SK-MEL-5 (cell line): ENCODE measurements around the gene DPF3. TPM values are rescaled to one million over a fixed set of nuclear protein-coding genes. Genes with fewer than 3 reads are reported as not detected.
A peak's percentile ranks its signal among the peaks of the same experiment; 100 is the strongest.

Experiments used
- DNase-seq: peaks from one replicate; pipeline ENCODE4 v3.0.0-alpha.2; 2016; ENCODE audit warnings: low read depth, low spot score
- in situ Hi-C: cut with HindIII; loops from 2 replicates; pipeline ENCODE4 v1.10.0; 2016; ENCODE audit warnings: low sequenced_read_pairs, high pct_unique_total_duplicates, low pct_unique_long_range_greater_than_20kb
- total RNA-seq: library from RNA; depleted of rRNA; stranded (reverse); fragments of >200 nt; shearing (Covaris generic); gene quantifications from 2 replicates; pipeline ENCODE4 v1.2.3, GENCODE V29; 2014

DPF3 gene
- total RNA-seq, 1 experiment from 2014 or later, result 1.3 TPM

DNA sequence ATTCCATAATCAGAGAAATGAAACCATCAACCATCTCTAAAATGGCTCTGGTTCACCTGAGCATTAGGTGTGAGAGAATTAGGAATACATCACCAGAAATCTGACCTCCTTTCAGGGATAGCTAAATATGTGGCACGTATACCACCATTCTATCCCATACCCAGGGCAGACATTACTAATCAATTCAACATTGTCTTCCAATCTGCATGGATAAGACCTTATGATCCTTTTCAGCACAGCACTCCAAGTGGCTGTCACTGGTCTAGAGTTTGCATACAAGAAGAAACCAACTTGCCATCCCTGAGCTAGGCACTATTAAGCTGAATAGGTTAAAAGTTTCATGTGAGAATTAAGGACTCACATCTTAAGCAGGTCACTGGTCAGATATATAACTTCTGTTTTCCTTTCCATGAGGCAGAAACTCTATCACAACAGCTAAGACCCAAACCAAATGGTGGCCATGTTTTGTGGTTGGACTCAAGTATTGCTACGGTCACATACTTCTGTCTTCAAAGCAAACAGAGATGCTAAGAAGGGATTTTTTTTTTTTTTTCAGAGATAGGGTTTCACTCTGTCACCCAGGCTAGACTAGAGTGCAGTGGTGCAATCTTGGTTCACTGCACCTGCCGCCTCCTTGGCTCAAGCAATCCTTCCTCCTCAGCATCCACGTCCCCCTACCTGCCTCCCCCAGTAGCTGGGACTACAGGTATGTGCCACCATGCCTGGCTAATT lies 249.0 kb downstream of the DPF3 start:
- DNase-seq, result peak; percentile 13
- in situ Hi-C loops, result no loop called here

DNA sequence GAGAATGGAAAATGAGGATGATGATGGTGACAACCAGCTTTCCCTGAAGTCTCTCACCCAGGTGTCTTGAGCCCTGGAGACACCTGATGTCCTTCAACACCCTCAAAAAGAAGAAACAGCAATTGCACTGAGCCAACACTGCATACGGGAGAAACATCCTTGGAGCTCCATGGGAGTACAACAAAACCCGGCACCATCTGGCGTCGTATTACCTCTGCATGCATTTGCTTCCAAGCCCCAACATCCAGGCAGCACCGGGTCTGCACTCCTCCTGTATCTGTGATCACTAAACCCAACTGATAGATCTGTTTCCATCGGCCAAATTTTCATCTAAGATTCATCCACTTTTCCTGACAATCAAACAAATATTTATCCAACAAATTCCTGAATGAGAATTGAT lies 249.9 kb downstream of the DPF3 start:
- in situ Hi-C loops, result no loop called here
- DNase-seq, result no peak

DNA sequence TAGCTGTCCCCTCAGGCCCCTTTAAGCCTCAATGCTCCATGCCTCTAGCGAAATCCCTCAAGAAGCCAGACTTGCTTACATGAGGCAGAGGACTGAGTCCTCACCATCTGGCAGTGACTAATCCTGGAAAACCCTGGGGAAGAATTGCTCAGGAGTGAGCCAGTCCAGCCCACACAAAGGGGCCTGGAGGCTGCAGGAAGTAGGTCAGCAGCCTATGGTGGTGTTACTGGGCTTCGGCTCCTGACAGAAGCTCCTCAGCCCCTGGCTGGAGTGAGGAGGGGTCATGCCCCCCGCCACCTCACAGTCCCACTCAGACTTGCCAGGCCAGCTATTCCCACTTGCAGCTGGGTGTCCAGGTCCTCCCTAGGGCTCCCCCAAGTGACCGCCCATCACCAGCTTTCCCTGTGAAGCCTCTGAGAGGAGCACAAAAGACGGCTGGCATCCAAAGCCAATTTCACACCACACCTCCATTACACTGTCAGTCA lies 250.5 kb downstream of the DPF3 start:
- DNase-seq, result peak; percentile 10
- in situ Hi-C loops, result no loop called here

DNA sequence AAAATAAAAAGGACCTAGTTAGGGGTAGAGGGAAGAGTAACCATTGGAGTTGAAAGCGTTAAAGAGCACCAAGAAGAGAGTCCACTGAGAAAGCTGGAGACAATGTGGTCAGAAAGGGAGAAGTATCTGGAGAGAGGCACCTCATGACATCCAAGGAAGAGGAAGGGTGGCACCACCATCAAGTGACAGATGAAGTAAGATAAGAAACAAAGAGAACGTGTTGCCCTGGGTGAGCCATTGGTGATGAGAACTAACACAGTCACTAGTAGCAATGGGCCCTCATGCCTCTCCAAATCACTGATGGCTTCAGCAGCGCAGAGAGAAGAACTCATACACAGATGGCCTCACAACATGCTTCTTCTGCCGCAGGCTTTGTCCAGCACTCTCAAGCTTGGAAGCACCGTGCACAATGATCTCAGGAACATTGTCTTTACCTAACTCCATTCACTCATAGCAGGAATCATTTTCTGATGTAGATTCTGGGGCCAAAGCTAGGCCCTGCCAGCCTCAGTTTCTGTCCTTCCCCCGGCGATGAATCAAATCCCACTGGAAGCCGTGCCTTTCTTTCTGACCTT lies 252.9 kb downstream of the DPF3 start:
- DNase-seq, result no peak
- in situ Hi-C loops, result no loop called here

DNA sequence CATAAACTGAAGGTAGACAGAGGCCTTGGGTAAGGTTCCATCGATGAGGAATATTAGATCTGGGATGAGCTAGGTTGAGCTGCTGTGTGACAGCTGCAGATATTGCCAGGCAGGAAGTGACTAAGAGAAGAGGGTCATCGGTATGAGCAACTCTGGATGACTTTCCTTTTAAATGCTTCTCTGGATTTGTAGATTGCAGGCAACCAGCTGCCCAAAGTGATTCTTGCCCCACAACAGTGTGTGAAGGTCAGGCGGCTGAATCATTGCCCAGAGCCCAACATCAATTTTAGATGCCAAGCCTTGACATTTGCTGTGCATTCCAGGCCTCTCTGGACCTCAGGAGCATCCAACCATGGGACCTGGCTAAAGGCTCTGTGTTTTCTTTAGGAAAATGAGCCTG lies 255.9 kb downstream of the DPF3 start:
- in situ Hi-C loops, result no loop called here
- DNase-seq, result no peak

DNA sequence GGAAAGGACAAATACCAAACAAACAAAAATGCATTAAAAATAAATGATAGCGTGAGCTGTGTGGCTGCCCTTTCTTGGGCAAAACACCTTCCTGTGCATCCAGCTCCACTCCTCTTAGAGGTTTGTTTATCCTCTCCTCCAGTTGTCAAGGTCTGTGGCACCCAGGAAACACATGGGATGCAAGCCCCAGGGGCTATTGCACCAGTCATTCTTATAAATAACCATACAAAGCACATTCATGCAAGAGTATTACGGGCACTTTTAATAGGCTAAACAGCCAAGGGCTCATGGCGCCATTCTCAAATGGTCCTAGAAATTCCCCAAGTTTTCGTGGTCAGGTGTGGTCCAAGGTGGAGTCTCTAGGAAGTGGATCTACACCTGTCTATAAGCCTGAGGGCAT lies 257.0 kb downstream of the DPF3 start:
- in situ Hi-C loops, result no loop called here
- DNase-seq, result no peak

DNA sequence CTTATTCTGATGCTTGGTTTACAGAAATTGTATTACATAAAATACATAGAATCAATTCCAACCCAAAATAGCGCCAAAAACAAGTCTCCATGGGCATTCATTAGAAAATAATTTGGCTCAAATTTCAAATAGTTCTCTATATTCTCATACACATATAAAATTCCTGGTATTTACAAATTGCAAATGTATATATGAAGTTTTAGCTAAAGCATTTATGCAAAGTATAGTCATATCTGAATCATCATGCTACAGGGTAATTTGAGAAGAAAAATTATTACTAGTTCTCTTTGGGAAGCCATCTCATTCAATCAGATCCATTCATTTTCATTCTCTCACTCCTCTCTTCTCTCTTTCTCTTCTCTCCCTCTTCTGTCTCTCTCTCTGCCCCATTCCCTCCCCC lies 257.8 kb downstream of the DPF3 start:
- no peak for DNase-seq
- in situ Hi-C loops, result no loop called here

DNA sequence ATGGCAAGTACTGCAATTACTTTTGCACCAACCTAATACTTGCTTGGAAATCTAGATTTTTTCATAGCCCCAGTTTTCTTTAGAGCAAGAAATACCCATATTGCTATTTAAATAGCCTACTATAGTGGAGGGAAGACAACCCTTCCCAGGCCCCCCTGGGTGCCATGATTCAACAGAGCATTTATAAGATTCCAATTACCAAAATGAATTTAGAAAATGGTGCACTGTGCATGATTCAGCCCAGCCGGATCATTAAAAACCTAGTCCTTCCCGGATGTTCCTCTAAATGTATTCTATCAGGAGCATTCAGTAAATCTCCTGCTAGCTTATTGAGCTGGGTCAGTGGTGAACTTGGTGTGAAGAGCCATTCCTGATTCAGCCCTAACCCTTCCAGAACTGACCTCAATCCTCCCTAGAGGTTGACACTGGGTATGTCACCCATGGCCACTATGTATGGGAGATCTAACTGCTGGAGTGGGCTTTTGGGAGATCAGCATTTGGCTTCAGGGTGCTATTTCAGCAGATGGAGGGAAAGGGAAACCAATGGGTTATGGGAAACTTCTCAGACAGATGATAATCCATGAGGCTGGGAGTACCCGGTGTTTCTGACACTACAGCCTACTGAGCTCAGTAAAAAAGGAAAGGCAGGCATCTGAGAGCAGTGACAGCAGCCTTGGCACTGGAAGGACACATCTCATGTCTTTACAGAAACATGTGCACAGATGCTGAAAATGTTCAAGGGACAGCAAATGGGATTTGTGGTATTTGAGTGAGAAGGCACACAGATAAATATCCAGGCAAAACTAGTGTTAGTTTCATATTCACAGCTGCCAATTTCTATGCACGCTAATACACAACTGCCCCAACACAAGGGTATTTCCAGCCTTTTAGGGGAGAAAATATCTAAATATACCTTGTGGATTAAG lies 258.9 kb downstream of the DPF3 start:
- no peak for DNase-seq
- in situ Hi-C loops, result no loop called here

DNA sequence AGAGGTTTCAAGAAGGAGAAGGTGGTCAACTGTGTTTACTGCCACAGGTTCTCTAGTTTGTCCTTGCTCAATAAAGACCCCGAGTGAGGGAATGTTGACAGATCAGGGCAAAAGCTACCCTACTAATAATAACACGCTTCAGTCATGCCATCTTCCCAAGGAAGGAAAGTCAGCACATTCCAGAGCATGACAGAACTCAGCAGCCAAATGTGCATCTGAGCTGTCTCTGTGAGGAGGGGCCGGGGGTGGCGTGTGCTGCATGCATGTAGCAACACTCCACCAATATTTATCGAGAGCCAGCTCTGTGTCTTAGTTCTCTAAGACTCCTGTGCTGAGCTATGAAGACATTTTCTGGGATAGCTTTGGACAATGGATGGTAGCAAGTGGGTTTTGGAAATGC lies 260.4 kb downstream of the DPF3 start:
- no peak for DNase-seq
- in situ Hi-C loops, result no loop called here

DNA sequence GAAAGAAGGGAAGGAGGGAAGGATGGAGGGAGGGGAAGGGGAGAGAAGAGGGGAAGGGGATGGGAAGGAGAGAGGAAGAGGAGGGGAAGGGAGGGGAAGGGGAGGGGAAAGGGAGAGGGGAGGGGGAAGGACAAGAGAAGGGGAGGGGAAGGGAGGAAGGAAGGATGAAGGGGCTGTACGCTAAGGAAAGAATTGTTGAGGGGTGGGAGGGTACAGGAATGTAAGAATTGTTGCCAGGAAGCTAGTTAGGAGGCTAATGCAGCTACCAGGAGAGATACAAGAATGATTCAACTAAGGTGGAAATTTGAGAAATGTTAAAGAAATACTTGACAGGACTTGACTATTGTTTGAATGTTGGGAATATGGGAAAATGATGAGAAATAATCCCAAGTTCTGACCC lies 261.2 kb downstream of the DPF3 start:
- in situ Hi-C loops, result no loop called here
- DNase-seq, result no peak

DNA sequence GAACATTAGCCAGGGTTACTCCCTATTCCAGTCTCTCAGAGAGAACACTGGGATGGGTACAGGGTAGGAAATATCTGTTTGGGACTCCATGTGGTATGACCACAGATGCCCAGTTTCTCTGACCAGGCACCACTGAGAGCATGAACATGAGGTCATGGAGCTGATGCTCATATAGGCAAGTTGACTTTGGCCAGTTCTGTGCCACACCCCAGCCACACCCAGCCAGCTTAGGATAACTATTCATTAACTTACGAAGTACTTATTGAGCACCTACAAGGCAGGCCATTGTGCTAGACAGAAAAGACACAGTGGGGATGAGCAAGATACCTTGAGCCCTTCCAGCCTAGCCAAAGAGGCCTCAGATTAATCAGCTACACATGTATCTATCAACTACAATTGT lies 262.5 kb downstream of the DPF3 start:
- in situ Hi-C loops, result no loop called here
- no peak for DNase-seq

DNA sequence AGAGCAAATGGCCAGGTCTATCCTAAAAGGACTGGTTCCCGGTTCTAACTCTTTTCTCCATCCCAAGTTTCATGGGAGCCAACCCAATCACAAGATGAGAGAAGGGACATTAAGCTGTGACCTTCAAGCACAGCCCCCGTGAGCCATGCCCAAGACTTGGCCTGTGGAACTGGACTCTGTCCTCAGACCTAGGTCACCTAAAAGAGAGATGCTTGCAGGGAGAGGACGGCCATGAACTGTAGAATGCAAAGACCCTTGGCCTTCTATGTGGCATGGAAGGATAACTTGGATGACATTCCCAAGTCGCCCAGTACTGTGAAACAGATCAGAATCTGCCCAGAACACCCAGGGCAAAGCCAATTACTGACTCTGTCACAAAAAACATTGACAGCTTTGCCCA lies 263.5 kb downstream of the DPF3 start:
- no peak for DNase-seq
- in situ Hi-C loops, result no loop called here

DNA sequence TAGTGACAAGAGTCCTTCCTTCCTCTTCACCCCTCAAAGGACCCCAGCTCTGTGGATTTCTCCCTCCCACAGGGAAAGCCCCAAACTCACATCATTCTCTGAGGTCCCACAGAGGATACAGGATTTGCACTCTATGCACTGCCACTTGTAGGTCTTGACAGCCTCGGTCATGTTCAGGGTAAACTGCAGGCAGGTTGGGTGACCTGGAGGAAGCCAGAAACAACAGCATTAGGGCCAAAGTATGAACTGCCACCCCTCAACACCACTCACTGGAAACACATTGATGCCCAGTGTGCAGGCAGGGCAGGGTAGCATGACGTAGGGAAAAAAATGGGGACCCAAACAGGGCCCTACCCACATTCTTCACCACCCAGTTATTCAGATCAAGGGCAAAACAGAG lies 264.4 kb downstream of the DPF3 start:
- no peak for DNase-seq
- in situ Hi-C loops, result no loop called here

DNA sequence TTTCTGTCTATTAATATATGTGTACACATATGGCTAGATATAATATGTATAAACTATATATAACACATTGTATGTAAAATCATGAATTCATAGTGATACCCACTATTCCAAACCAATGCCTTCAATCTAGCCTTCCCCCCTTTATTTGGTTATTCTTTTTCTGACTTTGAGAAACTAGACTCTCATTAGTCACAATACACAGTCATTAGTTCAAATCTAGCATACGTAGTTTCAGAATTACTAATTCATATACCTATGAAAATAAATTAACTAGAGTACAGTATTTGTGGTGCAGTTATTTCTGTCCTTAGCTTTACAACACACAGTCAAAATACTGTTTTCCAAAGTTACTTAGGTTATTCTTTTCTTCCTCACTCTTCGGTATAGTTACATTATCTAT lies 268.2 kb downstream of the DPF3 start:
- no peak for DNase-seq
- in situ Hi-C loops, result no loop called here

DNA sequence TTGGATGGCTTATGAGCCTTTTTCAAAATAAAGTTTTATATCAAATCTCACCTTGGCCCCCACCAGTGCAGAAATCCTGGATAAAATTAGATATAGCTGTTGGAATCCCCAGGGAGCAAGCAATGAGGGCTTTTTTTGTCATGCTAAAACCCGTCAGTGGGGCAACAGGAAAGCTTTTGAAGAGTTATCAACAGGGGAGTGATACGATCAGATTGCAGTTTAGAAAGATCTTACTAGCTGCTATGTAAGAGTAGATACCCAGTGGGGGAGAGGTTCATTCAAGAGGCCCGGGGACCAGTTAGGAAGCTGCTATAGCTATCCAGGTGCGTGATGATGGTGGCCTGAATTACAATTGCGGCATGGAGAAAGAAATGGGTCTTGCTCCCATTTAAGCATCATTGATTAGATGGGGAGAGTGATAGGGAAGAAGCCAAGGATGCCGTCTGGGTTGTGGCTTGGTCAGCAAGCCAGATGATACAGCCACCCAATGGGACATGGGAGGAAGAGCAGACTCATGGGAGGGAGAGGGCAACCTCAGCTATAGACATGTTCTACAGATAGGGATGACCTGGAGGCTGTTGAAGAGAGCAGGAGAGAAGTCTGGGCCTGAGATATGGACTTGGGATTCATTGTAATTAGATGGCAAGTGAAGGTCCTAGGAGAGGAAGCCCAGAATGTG lies 272.4 kb downstream of the DPF3 start:
- in situ Hi-C loops, result no loop called here
- DNase-seq, result no peak

DNA sequence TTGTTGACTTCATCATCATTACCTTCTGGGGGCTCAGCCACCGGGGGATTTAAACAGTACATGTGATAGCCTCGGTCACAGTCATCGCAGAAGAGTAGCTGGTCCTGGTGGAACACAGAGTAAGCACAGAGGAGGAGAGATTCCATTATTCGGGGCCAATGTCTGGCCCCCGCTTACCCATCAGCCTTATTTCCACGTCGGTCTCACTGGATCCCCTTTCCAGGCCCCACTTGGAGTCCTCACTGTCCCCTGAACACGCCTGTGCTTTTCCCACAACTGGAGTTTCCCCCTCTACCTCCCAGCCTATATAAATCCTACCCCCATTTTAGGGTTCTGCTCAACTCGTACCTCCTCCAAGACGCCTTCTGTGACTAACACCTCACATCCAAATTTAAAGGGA lies 274.0 kb downstream of the DPF3 start:
- in situ Hi-C loops, result no loop called here
- no peak for DNase-seq

DNA sequence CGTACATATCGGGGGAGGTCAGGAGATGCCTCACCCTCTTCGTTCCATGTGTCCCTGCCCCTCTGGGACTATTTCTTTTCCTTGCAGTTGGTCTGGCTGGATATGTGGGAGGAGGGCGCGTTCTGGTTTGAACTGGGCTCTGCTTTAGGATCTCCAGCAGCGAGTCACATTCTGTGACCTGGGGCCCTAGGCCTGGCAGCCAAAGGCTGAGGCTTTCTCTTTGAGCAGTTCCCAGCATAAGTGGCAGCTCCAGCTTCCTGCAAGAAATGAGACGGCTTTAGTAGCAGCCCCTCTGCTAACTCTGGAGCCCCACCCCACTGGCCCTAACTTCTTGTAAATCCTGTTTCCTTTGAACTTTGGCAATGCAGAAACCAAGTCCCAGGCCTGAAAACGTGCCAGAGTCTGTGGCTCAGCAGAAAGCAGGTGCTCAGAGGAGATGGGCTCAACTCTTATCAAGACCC lies 274.8 kb downstream of the DPF3 start:
- DNase-seq, result no peak
- in situ Hi-C loops, result no loop called here

DNA sequence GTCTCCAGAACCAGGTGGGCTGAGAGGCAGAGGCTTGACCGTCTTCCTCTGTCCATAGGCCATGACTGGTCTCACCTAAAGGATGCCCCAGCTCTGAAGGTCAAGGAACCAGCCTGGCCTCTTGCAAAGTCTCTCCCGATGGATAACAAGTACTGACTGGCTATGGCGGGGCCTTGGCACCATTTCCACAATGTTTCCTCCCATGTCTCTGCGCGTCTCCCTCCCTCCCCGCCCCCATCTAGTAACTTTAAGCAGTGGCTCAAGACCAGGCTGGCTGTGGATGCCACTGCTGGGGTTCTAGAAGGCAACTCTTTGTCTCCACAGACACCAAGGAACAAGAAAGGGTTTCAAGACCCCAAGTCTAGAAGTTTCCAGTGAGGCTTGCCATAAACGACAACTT lies 275.5 kb downstream of the DPF3 start:
- in situ Hi-C loops, result no loop called here
- DNase-seq, result no peak
